Panc1 (cell line): ENCODE results near the gene CCDC157. TPM values are rescaled to one million over a fixed set of nuclear protein-coding genes. Genes with fewer than 3 reads are reported as not detected.

ENCODE experiments used
- ATAC-seq: fragments of 200-7000 bp; cut with Tn5 transposase; 2 replicates; pipeline ENCODE4 v1.9.1; 2020; ENCODE audit warnings: mild to moderate bottlenecking, moderate library complexity
- BruUV-seq: library from RNA; stranded (reverse); fragments of 400-500 nt; replicated peaks from 2 replicates; lab custom pipeline; 2021; lab: Mats Ljungman, UMichigan
- CTCF ChIA-PET: fragments of 300-600 bp; sonication (Branson Sonifier 250); formaldehyde crosslinking; loops from one replicate; lab custom pipeline; 2022; ENCODE audit warnings: antibody characterized with exemption; lab: Charles Lee
- POLR2A ChIA-PET: fragments of 300-600 bp; sonication (Branson Sonifier 250); formaldehyde crosslinking; loops from one replicate; lab custom pipeline; 2022; ENCODE audit warnings: antibody characterized with exemption; lab: Charles Lee
- DNase-seq: peaks from one replicate; pipeline ENCODE4 v3.0.0-alpha.2; 2010; ENCODE audit warnings: low read depth, low spot score
- H3K27ac ChIP-seq: 2 replicates; pipeline ENCODE4 v1.5.1; 2011; ENCODE audit warnings: mild to moderate bottlenecking, low read length, inconsistent platforms
- H3K27me3 ChIP-seq: fragments of 200-500 bp; sonication (Bioruptor generic); 2 replicates; pipeline ENCODE4 v1.6.0; 2014; ENCODE audit warnings: low read length, inconsistent platforms; ENCODE audit not compliant: control insufficient read depth, insufficient read depth
- H3K36me3 ChIP-seq: fragments of 200-500 bp; sonication (Bioruptor generic); 2 replicates; pipeline ENCODE4 v1.5.1; 2014; ENCODE audit warnings: inconsistent platforms, mild to moderate bottlenecking, low read length, moderate library complexity; ENCODE audit not compliant: control insufficient read depth, insufficient read depth
- H3K4me1 ChIP-seq: 2 replicates; pipeline ENCODE4 v1.5.1; 2011; ENCODE audit warnings: inconsistent platforms, mild to moderate bottlenecking, low read length, moderate library complexity; ENCODE audit not compliant: control insufficient read depth, insufficient read depth
- H3K4me3 ChIP-seq, 2 experiments: 2 replicates each; pipeline ENCODE4 v1.5.1; 2011 to 2012; ENCODE audit warnings: low read depth in 2 of 2, low read length in 2 of 2, mild to moderate bottlenecking in 2 of 2, inconsistent platforms in 1 of 2, moderate library complexity in 1 of 2
- H3K9me3 ChIP-seq: fragments of 200-500 bp; sonication (Bioruptor generic); 2 replicates; pipeline ENCODE4 v1.5.1; 2014; ENCODE audit warnings: low read depth, mild to moderate bottlenecking, inconsistent platforms, low read length, moderate library complexity; ENCODE audit not compliant: control insufficient read depth, insufficient read depth
- POLR2AphosphoS5 ChIP-seq: IDR thresholded peaks from 2 replicates; pipeline ENCODE4 v1.6.1; 2012; ENCODE audit warnings: mild to moderate bottlenecking, low read depth, low read length, moderate library complexity
- SIN3A ChIP-seq: IDR thresholded peaks from 2 replicates; pipeline ENCODE4 v1.6.1; 2012; ENCODE audit warnings: low read depth, mild to moderate bottlenecking, low read length, moderate library complexity, borderline replicate concordance; ENCODE audit not compliant: insufficient read depth
- TCF7L2 ChIP-seq: IDR thresholded peaks from 2 replicates; pipeline ENCODE4 v1.6.1; 2011; ENCODE audit warnings: mild to moderate bottlenecking, low read depth, low read length, inconsistent platforms
- in situ Hi-C: cut with HindIII; loops from 2 replicates; pipeline ENCODE4 v1.10.0; 2016; ENCODE audit warnings: low sequenced_read_pairs, low pct_unique_long_range_greater_than_20kb
- intact Hi-C: fragments of 100-400 bp; cut with micrococcal nuclease; formaldehyde crosslinking; loops from one replicate; pipeline ENCODE4 v1.10.0; 2022; ENCODE audit not compliant: unreplicated experiment
- total RNA-seq: library from RNA; stranded (reverse); gene quantifications from one replicate; pipeline ENCODE4 v1.2.1, GENCODE V29; 2021; ENCODE audit not compliant: unreplicated experiment
- TF ChIP-seq, protein P1 (sequence below): fragments of 450-650 bp; IDR thresholded peaks from 2 replicates; pipeline ENCODE4 v1.5.1; 2017; ENCODE audit warnings: mild to moderate bottlenecking
- TF ChIP-seq, protein P2 (sequence below), 2 experiments: IDR thresholded peaks; 2 replicates each; pipeline ENCODE4 v1.6.1; 2011 to 2012; ENCODE audit warnings: low read depth in 2 of 2, control low read depth in 1 of 2, low read length in 1 of 2, mild to moderate bottlenecking in 1 of 2, moderate library complexity in 1 of 2; ENCODE audit not compliant: insufficient read depth in 1 of 2

Gene CCDC157
- total RNA-seq, 1 experiment from 2014 or later = 2.1 TPM

DNA sequence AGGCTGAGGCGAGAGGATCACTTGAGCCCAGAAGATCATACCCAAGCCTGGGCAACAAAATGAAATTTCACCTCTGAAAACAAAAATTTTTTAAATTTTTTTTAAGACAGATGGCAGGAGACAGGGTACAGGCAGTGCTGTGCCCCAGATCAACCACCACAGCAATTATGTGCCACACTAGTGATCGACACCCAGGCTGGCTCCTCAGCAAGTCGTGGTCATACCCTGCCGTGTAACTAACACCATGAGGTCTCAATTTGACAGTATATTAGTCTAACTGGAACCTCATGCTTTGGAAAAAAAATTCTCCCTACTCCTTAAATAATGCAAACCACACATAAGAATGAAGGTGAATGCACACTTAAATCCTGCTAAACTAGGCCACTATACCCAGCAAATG is 8.4 kb upstream of the CCDC157 start:
- DNase-seq = no peak
- peaks cover 29% of the 10 kb centered on the region for H3K36me3 ChIP-seq
- H3K9me3 ChIP-seq = no peaks in the 10 kb centered on the region
- intact Hi-C loops = no loop called here
- H3K4me3 ChIP-seq = no peak overlapping the region
- TF ChIP-seq POLR2AphosphoS5 (no peak), SIN3A (no peak), TCF7L2 (no peak)
- TF ChIP-seq, protein P1, sequence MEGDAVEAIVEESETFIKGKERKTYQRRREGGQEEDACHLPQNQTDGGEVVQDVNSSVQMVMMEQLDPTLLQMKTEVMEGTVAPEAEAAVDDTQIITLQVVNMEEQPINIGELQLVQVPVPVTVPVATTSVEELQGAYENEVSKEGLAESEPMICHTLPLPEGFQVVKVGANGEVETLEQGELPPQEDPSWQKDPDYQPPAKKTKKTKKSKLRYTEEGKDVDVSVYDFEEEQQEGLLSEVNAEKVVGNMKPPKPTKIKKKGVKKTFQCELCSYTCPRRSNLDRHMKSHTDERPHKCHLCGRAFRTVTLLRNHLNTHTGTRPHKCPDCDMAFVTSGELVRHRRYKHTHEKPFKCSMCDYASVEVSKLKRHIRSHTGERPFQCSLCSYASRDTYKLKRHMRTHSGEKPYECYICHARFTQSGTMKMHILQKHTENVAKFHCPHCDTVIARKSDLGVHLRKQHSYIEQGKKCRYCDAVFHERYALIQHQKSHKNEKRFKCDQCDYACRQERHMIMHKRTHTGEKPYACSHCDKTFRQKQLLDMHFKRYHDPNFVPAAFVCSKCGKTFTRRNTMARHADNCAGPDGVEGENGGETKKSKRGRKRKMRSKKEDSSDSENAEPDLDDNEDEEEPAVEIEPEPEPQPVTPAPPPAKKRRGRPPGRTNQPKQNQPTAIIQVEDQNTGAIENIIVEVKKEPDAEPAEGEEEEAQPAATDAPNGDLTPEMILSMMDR = no peak
- TF ChIP-seq, protein P2, sequence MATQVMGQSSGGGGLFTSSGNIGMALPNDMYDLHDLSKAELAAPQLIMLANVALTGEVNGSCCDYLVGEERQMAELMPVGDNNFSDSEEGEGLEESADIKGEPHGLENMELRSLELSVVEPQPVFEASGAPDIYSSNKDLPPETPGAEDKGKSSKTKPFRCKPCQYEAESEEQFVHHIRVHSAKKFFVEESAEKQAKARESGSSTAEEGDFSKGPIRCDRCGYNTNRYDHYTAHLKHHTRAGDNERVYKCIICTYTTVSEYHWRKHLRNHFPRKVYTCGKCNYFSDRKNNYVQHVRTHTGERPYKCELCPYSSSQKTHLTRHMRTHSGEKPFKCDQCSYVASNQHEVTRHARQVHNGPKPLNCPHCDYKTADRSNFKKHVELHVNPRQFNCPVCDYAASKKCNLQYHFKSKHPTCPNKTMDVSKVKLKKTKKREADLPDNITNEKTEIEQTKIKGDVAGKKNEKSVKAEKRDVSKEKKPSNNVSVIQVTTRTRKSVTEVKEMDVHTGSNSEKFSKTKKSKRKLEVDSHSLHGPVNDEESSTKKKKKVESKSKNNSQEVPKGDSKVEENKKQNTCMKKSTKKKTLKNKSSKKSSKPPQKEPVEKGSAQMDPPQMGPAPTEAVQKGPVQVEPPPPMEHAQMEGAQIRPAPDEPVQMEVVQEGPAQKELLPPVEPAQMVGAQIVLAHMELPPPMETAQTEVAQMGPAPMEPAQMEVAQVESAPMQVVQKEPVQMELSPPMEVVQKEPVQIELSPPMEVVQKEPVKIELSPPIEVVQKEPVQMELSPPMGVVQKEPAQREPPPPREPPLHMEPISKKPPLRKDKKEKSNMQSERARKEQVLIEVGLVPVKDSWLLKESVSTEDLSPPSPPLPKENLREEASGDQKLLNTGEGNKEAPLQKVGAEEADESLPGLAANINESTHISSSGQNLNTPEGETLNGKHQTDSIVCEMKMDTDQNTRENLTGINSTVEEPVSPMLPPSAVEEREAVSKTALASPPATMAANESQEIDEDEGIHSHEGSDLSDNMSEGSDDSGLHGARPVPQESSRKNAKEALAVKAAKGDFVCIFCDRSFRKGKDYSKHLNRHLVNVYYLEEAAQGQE (IDR thresholded peaks at IDR 0.05; ENCODE audit: insufficient read depth in 1 of 2, low read depth in 2 of 2, low read length in 1 of 2) = no peak
- H3K4me1 ChIP-seq = no peaks in the 10 kb centered on the region
- ChIA-PET POLR2A (interaction anchor here (0.6 kb wide), 1 partner anchor 102 kb away, joined by 3 read pairs; the partner anchor contains the start of gene LIF), CTCF (interaction anchor here (0.5 kb wide), 1 partner anchor 134 kb away, joined by 4 read pairs; no protein-coding TSS in a partner anchor)
- in situ Hi-C loops = no loop called here
- H3K27me3 ChIP-seq = no peaks in the 10 kb centered on the region
- H3K27ac ChIP-seq = no peak overlapping the region
- ATAC-seq = no peak
- no TSS peak for BruUV-seq

DNA sequence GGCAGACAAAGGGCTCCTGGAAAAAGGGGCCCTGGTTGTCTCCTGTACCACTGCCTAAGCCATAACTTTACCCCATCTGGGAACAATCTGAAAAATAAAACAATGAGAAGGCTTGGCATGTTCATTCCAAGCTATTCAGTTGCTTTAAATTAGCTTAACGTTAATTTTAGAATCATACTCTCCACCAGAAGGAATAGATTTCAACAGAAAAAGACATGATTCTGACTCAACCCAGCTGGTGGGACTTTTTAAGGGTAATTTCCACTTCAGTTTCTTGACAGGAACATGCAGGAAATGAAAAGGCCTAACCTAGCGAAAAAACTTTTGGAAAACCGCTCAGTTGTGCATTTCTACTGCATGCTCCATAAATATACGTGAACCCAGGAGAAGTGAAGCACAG is 8.0 kb upstream of the CCDC157 start:
- POLR2A ChIA-PET = interaction anchor here (0.6 kb wide), 2 partner anchors 40 to 102 kb away, joined by 3 read pairs; partner anchors contain the start of gene LIF
- BruUV-seq = no TSS peak
- H3K4me3 ChIP-seq = no peak overlapping the region
- no peaks in the 10 kb centered on the region for H3K9me3 ChIP-seq
- in situ Hi-C loops = no loop called here
- H3K4me1 ChIP-seq = no peaks in the 10 kb centered on the region
- no peak overlapping the region for H3K27ac ChIP-seq
- intact Hi-C loops = no loop called here
- H3K27me3 ChIP-seq = no peaks in the 10 kb centered on the region
- ATAC-seq (no peak), DNase-seq (no peak)
- TF ChIP-seq, protein P2 (IDR thresholded peaks at IDR 0.05; ENCODE audit: insufficient read depth in 1 of 2, low read depth in 2 of 2, low read length in 1 of 2) = no peak
- TF ChIP-seq POLR2AphosphoS5 (no peak), TCF7L2 (no peak), SIN3A (no peak)
- TF ChIP-seq, protein P1 = no peak
- CTCF ChIA-PET = no interaction called here
- H3K36me3 ChIP-seq = peaks cover 25% of the 10 kb centered on the region
